GM19467 (cell line): ENCODE results near the gene SIMC1.

Source experiments
- ATAC-seq: cut with Tn5 transposase; IDR thresholded peaks from one replicate; pipeline ENCODE4 v1.9.1; 2021; ENCODE audit warnings: mild to moderate bottlenecking, moderate library complexity; ENCODE audit not compliant: unreplicated experiment

Gene SIMC1

DNA sequence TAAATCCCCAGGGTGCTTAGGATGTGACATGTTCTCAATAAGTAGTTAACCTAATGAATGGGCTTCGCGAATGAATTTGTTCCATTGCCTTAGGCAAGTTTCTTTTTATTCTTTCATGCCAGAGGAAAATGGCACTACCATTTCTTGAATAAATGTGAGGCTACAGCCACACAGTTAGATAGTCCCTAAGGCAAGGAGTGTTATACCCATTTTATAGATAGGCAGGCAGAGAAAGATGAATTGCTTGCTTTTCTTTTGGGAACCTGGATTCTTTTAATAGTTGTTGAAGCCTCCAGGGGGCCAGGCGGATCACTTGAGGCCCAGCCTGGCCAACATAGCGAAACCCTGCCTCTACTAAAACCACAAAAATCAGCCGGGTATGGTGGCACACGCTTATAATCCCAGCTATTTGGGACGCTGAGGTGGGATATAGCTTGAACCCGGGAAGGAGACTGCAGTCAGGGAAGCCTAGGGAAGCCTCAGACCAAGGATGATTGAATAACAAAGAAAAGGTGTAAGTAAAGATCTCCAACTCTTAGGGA, 149.2 kb downstream of the SIMC1 start:
- no peak for ATAC-seq

DNA sequence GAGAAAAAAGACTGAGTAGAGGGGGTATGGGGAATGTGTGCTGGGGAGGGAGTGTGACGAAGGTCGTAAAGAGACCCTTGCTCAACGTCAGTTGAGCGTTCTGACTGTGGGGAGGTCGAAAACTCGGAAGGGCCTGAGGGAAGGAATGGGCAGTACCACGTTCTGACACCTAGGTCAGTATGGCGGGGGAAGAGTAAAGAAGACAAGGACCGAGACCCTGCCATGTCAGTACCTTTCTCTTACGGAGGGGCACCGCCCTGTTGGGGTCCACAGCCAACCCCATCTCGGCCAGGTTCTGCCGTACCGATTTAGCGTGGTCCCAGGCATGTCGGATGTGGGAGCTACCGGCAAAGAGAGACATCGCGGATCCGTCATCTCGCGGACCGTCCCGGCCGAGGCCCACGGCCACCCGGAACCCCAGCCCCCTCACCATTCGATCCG, 149.8 kb downstream of the SIMC1 start:
- no peak for ATAC-seq

DNA sequence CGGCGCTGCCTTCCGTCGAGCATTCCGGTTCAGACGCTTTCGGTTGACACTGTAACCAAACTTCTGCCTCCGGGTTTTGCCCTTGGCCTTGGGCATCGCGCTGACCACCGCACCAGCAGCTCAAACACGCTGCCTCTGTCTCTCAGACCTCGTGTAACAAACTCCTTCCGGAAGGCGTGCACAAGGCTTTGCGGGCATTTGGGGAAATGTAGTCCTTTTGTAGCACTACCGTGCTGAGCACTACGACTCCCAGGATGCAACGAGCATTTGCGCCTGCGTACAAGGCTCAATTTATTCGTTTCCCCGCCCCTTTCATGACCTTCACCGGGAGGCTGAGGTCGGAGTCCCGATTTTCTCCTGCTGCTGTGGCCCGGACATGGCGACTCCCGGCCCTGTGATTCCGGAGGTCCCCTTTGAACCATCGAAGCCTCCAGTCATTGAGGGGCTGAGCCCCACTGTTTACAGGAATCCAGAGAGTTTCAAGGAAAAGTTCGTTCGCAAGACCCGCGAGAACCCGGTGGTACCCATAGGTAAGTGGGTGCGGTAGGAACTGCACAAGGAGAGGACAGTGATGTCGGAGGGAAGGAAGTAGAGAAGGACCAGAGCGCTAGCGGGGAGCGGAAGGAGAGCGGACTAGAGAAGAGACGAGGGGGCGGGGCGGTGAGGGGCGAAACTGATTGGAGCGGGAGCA, 150.4 kb downstream of the SIMC1 start, which contains the start of the genes HIGD2A and NOP16:
HIGD2A (plus strand) TSS at position 308 of the 691 bp plus-strand sequence; CDS start at position 377, 69 bp downstream.
NOP16 (minus strand) TSS at position 155 of the 691 bp plus-strand sequence; CDS start at position 96, 59 bp downstream.
- peak; percentile 83 for ATAC-seq

DNA sequence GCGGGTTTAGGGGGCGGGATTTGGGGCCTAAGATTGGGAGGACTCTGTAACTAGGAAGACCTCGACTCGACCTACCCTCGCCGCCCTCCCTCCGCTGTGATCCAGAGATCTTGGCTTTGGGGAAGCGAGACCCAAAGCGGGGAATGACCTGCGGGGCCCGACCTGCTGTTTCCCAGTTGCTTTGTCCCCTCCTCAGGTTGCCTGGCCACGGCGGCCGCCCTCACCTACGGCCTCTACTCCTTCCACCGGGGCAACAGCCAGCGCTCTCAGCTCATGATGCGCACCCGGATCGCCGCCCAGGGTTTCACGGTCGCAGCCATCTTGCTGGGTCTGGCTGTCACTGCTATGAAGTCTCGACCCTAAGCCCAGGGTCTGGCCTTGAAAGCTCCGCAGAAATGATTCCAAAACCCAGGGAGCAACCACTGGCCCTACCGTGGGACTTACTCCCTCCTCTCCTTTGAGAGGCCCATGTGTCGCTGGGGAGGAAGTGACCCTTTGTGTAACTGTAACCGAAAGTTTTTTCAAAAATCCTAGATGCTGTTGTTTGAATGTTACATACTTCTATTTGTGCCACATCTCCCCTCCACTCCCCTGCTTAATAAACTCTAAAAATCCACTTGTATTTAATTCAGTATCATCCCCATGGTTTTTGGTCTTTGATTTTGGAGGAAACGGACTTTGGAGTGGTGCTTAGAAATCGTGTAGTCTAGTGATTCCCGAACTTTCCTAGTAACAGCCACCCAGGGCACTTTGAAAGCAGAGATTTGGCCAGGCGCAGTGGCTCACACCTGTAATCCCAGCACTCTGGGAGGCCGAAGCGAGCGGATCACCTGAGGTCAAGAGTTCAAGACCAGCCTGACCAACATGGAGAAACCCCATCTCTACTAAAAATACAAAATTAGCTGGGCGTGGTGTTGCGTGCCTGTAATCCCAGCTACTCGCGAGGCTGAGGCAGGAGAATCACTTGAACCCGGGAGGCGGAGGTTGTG, 151.2 kb downstream of the SIMC1 start:
- peak; percentile 22 for ATAC-seq

DNA sequence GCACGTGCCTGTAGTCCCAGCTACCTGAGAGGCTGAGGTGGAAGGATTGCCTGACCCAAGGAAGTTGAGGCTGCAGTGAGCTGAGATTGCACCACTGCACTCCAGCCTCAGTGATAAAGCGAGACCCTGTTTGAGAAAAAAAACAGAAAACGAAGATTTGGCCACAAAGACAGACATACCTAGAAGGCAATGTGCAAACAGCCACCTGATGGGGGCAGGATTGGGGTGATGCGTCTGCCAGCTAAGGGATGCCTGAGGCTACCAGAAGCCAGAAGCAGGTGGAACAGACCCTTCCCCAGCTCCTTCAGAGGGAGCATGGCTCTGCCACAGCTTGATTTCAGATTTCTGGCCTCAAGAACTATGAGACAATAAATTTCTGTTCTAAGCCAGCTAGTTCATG, 153.3 kb downstream of the SIMC1 start:
- no peak for ATAC-seq

DNA sequence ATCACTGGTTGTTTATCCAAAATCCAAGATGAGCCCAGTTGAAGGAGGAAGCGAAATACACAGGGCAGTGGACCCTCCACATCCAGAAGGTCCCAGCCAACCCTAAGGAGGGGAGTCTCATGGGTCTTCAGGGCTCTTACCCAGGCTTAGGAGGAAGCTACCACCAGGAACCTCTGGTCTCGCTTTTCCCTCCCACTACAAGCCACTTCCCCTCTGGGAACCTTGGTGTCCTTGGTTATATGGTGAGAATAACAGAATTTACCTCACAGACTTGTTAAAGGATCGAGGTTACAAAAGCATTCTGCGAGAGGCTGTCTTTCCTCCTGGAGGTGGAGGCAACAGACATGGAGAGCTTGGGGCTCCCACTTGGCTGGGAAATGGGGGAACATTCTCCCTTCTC, 153.8 kb downstream of the SIMC1 start:
- no peak for ATAC-seq

DNA sequence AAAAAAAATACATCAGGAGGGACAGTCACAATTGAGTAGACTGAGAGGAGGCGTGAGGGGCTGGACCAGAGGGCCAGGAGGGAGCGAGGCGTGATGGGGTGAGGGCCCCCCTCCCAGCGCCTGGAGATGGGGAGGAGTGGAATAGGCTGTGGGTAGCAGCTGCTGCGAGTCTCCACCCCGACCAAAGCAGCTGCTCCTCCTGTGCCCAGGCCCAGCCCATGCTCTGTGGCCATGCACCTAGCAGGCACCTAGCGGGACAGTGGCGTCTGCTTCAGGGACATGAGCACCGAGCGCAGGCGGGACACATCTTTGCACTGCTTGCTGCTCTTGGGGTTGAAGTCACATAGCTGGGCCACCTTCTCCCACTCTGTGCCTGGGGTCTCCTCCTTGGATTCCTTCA, 154.3 kb downstream of the SIMC1 start:
- no peak for ATAC-seq

DNA sequence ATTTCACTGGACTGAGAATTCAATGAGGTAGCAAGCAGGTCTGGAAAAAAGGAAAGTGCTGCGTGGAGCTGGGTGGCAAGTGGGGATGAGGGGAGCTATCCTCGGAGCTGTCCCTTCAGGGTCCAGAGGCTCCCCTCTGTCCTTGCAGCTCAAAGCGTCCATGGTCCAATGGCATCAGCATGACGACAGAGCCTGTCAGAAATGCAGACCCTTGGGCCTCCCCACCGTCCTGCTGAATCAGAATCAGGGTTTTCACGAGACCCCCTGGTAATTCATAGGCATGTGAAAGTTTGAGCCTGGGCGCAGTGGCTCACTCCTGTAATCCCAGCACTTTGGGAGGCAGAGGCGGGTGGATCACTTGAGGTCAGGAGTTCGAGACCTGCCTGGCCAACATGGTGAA, 155.9 kb downstream of the SIMC1 start:
- ATAC-seq: no peak

DNA sequence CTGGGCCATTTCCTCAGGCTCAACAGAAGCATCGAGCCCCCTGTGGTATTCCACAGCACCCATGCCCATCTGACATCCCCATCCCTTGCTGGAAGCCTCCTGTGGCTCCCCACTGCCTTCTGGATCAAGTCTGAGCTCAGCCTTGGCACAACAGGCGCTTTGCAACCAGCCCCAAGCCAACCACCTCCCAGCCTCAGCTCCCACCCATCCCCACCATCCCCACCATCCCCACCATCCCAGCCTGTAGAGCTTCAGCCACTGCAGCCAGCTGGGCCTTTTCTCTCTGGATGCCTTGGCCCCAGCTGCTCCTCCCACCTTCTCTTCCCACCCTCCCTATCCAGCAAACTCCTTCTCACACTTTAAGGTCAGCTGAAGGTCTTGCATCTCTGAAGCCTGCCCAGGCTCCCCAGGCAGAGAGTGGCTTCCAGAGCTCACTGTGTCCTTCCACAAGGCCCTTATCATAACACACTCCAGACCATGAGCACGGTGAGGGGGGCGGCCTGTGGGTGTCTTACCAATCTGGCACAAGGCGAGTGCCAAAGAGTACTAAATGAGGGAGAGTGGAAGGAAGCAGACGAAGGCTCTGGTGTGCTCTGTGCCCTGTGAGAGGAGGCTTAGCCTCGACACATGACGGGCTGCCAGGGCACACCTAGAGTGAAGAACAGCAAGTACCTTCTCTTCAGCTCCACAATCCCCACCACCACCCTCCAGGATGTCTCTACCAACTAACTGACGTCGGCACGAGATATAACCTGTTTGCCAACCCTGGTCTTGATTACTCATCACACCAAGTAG, 156.9 kb downstream of the SIMC1 start:
- no peak for ATAC-seq
